NCI-H748 (cell line): Measurements from ENCODE around the gene PRKCZ.
A peak's percentile ranks its signal among the peaks of the same experiment; 100 is the strongest.
"Not testable (repeated sequence)": the region's sequence is repeated elsewhere in the genome, so short reads cannot be mapped to it uniquely, and the experiment has no call there.

Experiments
- DNase-seq: peaks from one replicate; lab custom pipeline; 2025; ENCODE audit not compliant: unreplicated experiment; lab: John Stamatoyannopoulos, UW

PRKCZ gene

GRCh38 chr1:2132222-2133038 is 82.2 kb downstream of the PRKCZ start:
- DNase-seq: peak; percentile 46

- DNase-seq: peak; percentile 93
Observed at GRCh38 chr1:2133039-2133878, 83.0 kb downstream of the PRKCZ start.

- no peak for DNase-seq
Observed at GRCh38 chr1:2133879-2134215, 83.6 kb downstream of the PRKCZ start.

- no peak for DNase-seq
Observed at GRCh38 chr1:2134266-2134620, 84.0 kb downstream of the PRKCZ start.

GRCh38 chr1:2134621-2135307 is 84.6 kb downstream of the PRKCZ start:
- no peak for DNase-seq

GRCh38 chr1:2135441-2135841 is 85.2 kb downstream of the PRKCZ start:
- DNase-seq: no peak

- DNase-seq: no peak
Observed at GRCh38 chr1:2135941-2136340, 85.7 kb downstream of the PRKCZ start.

- DNase-seq: no peak
Observed at GRCh38 chr1:2136386-2137235, 86.4 kb downstream of the PRKCZ start.

GRCh38 chr1:2137257-2138121 is 87.3 kb downstream of the PRKCZ start:
- no peak for DNase-seq

- not testable (repeated sequence) for DNase-seq
Observed at GRCh38 chr1:2139156-2139555, 88.9 kb downstream of the PRKCZ start.

GRCh38 chr1:2141025-2141424 is 90.8 kb downstream of the PRKCZ start:
- no peak for DNase-seq

- DNase-seq: no peak
Observed at GRCh38 chr1:2143814-2144500, 93.7 kb downstream of the PRKCZ start.

GRCh38 chr1:2144501-2145090 is 94.4 kb downstream of the PRKCZ start:
- no peak for DNase-seq

- DNase-seq: no peak
Observed at GRCh38 chr1:2145946-2146835, 96.0 kb downstream of the PRKCZ start.

- DNase-seq: no peak
Observed at GRCh38 chr1:2146836-2147517, 96.8 kb downstream of the PRKCZ start.

GRCh38 chr1:2147869-2148268 is 97.7 kb downstream of the PRKCZ start:
- not testable (repeated sequence) for DNase-seq

- no peak for DNase-seq
Observed at GRCh38 chr1:2148691-2149090, 98.5 kb downstream of the PRKCZ start.
